Omental fat pad (tissue), 4 donors: ENCODE results near the gene FBXW7. TPM values are rescaled to one million over a fixed set of nuclear protein-coding genes. Genes with fewer than 3 reads are reported as not detected.

ENCODE experiments used
- ATAC-seq: fragments of 150-250 bp; one replicate; pipeline ENCODE4 v1.9.1; 2016; ENCODE audit warnings: mild to moderate bottlenecking, moderate library complexity; ENCODE audit not compliant: low FRiP score
- DNase-seq: peaks from one replicate; pipeline ENCODE4 v3.0.0-alpha.2; 2019; ENCODE audit warnings: low spot score
- total RNA-seq, 4 donors: library from RNA; depleted of rRNA; stranded (reverse); fragments of >200 nt; gene quantifications; one replicate each; pipeline ENCODE4 v1.1.0, GENCODE V29; 2016
- TF ChIP-seq, protein P1 (sequence below), 3 donors: fragments of 450-650 bp; IDR thresholded peaks; one replicate each; pipeline ENCODE4 v1.5.1; 2016 to 2017; ENCODE audit warnings: antibody characterized with exemption in 3 of 3, mild to moderate bottlenecking in 3 of 3, moderate library complexity in 2 of 3

FBXW7 gene, protein sequence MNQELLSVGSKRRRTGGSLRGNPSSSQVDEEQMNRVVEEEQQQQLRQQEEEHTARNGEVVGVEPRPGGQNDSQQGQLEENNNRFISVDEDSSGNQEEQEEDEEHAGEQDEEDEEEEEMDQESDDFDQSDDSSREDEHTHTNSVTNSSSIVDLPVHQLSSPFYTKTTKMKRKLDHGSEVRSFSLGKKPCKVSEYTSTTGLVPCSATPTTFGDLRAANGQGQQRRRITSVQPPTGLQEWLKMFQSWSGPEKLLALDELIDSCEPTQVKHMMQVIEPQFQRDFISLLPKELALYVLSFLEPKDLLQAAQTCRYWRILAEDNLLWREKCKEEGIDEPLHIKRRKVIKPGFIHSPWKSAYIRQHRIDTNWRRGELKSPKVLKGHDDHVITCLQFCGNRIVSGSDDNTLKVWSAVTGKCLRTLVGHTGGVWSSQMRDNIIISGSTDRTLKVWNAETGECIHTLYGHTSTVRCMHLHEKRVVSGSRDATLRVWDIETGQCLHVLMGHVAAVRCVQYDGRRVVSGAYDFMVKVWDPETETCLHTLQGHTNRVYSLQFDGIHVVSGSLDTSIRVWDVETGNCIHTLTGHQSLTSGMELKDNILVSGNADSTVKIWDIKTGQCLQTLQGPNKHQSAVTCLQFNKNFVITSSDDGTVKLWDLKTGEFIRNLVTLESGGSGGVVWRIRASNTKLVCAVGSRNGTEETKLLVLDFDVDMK
- 10 to 100 TPM; 44.3 to 62.0 (median 49.9) TPM for total RNA-seq

DNA sequence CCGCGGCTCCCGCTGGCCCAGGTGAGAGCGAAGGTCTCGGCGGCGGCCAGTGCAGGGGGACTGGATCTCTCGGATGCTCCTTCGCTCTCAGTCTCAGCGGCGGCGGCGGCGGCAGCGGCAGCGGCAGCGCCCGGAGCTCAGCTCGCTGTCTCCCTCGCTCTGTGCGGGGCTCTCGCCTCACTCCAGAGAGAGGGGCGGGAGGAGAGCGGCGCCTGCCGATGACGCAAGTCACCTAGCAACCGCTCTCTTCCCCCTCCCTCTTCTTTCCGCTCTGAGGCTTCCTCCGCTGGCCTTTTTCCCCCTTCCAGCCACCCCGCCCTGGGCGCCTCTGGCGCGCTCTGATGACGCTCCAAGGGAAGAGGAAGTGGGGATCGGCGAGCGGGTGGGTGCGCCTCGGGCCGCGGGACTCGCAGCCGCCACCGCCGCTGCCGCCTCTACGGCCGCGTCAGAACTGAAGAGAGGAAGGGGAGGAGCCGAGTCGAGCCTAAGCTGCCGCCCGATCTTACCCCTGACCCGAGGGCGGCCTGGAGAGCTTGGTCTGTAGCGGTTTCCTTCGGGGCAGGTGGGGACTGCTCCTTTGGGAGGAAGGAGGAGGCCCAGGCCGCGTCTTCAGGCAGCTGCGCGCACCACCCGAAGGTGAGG is at the start of gene FBXW7:
FBXW7 (minus strand) TSS at position 190 of the 642 bp plus-strand sequence. CDS start 124,289 bp downstream, outside the sequence.
- TF ChIP-seq, protein P1, sequence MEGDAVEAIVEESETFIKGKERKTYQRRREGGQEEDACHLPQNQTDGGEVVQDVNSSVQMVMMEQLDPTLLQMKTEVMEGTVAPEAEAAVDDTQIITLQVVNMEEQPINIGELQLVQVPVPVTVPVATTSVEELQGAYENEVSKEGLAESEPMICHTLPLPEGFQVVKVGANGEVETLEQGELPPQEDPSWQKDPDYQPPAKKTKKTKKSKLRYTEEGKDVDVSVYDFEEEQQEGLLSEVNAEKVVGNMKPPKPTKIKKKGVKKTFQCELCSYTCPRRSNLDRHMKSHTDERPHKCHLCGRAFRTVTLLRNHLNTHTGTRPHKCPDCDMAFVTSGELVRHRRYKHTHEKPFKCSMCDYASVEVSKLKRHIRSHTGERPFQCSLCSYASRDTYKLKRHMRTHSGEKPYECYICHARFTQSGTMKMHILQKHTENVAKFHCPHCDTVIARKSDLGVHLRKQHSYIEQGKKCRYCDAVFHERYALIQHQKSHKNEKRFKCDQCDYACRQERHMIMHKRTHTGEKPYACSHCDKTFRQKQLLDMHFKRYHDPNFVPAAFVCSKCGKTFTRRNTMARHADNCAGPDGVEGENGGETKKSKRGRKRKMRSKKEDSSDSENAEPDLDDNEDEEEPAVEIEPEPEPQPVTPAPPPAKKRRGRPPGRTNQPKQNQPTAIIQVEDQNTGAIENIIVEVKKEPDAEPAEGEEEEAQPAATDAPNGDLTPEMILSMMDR (IDR thresholded peaks at IDR 0.05) = no peak
- ATAC-seq = peak; percentile 97
- peak; percentile 94 for DNase-seq

DNA sequence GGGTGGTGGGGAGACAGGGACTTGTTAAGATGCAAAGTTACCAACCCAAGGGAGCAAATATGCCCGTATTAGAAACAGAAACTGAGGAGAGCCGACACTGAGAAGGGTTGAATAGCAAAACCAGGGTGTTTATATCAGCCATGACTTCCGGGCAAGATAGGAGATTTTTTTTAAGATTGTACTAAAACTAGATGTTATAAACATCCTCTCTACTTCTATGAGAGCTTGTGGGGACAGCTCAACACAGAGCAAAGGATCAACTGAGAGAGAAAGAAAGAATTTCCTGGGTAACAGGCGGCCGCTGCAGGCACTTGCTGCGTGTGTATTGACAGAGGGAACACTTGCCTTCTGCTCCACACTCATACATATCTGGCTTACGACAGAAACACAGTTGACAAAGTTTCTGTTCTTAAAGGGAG is 49.1 kb upstream of the FBXW7 start:
- no peak for ATAC-seq
- TF ChIP-seq, protein P1 (IDR thresholded peaks at IDR 0.05) = no peak

DNA sequence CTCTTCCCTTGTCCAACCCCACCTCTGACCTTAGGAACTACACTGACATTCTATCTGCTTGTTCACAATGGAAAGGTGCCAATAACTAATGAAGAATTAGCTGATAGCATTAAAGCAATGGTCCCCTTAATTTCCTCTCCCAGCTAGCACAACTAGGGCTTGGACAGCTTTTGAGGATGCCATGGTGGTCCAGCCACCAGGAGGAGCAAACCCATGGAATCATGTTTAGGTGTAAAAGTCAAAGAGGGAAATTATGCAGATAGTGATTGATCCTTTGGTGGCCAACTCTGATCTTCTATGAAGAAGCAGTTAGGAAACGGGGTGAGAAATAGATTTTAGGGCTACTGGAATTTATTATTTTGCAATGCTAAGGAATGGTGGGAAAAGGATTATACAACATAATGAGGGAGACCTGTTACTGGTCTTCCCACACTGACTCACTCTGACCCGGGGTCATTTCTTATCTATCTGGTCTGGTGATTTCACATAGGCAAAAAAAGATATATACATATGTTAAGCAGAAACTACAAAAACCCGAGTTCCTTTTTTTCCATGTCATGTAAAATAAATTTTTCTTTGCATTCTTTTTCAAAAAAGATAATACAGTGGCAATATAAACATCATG is 45.8 kb upstream of the FBXW7 start:
- no peak for ATAC-seq
- no peak for DNase-seq
- TF ChIP-seq, protein P1 (IDR thresholded peaks at IDR 0.05) = no peak

More for the DNA sequence above, 49.1 kb upstream of the FBXW7 start:
- no peak for DNase-seq

DNA sequence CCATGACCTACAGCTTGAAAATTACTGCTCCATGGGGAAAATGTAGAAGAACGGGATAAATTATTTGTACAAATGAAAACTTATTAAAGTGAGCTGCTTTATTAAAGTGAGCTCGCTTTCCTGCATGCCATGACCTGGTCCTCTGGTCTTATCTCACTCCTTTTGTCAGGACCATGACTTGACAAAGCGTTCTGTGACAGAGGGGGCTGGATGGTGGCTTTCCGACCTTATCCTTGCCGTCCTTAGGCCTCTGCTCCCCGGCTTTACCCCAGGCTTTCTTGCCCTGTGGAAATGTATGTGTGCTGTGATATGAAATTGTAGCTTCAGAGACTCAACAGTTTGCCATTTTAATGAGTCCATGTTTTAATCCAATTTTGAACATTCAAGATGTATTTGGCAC is 44.0 kb upstream of the FBXW7 start:
- TF ChIP-seq, protein P1 (IDR thresholded peaks at IDR 0.05) = no peak
- DNase-seq = no peak
- no peak for ATAC-seq

DNA sequence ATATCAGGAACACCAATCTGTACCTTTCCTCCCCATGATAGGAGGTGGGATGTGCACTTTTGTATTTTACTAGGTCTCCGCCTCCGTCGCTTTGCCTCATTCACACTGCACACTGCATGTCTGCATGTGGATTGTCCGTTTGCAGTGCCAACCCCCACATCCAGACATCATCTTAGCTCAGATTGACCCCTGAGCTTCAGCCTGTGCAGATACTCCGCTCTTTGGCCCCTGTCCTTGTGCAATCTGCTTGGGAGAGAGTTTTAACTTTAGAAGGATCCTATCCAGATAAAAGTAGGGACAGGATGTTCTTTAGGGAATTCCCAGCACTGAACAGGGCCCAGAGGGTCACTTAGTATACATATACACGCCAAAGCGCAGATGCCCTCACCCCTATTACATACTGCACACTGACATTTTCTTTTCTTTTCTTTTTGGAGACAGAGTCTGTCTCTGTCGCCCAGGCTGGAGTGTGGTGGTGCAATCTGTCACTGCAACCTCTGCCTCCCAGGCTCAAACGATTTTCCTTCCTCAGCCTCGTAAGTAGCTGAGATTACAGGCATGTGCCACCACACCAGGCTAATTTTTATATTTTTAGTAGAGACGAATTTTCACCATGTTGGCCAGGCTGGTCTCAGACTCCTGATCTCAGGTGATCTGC is 43.3 kb upstream of the FBXW7 start:
- DNase-seq (no peak), ATAC-seq (no peak)
- TF ChIP-seq, protein P1 (IDR thresholded peaks at IDR 0.05) = no peak

DNA sequence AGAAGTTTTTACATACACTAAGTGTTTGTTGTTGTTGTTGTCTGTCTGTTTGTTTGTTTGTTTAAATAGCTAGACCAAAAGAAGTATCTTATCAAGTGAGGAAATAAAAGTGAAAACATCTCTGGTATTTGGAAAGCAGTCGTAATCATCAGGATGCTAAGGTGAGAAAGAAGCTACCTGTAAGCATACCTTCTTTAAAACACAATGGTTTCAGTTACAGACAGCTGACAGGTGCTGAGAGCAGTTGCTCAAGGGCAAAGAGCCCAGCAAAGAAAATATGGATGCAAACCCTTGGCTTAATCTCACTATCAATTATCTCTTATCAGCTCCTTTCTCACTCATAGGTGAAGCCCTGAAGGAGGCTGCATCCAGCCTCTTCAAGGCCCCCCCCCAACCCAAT is 42.8 kb upstream of the FBXW7 start:
- TF ChIP-seq, protein P1 (IDR thresholded peaks at IDR 0.05) = no peak
- ATAC-seq (no peak), DNase-seq (no peak)
